Muscle layer of colon (tissue), 2 donors: ENCODE measurements around the gene TCF19.
"Not testable (repeated sequence)": the region's sequence is repeated elsewhere in the genome, so short reads cannot be mapped to it uniquely, and the experiment has no call there.

Source experiments
- H3K27ac ChIP-seq: one replicate; pipeline ENCODE4 v1.7.0; 2013; ENCODE audit warnings: low read depth, mild to moderate bottlenecking, low read length, moderate library complexity
- H3K27me3 ChIP-seq, 2 donors: one replicate each; pipeline ENCODE4 v1.7.0; 2013; ENCODE audit warnings: low read length in 2 of 2, mild to moderate bottlenecking in 2 of 2; ENCODE audit not compliant: insufficient read depth in 2 of 2, control insufficient read depth in 1 of 2
- H3K36me3 ChIP-seq: one replicate; pipeline ENCODE4 v1.7.0; 2013; ENCODE audit warnings: mild to moderate bottlenecking, low read length; ENCODE audit not compliant: insufficient read depth
- H3K4me1 ChIP-seq: one replicate; pipeline ENCODE4 v1.7.0; 2013; ENCODE audit warnings: mild to moderate bottlenecking, low read length; ENCODE audit not compliant: insufficient read depth
- H3K4me3 ChIP-seq, 2 donors: one replicate each; pipeline ENCODE4 v1.7.0; 2013; ENCODE audit warnings: low read length in 2 of 2, low read depth in 1 of 2, mild to moderate bottlenecking in 1 of 2, moderate library complexity in 1 of 2
- H3K9ac ChIP-seq: one replicate; pipeline ENCODE4 v1.7.0; 2013; ENCODE audit warnings: low read length
- H3K9me3 ChIP-seq: one replicate; pipeline ENCODE4 v1.7.0; 2013; ENCODE audit warnings: mild to moderate bottlenecking, low read length
- donor health status: abdominal sarcoma.
- donor health status: Adenocarcinoma of cecum.

TCF19 gene

DNA sequence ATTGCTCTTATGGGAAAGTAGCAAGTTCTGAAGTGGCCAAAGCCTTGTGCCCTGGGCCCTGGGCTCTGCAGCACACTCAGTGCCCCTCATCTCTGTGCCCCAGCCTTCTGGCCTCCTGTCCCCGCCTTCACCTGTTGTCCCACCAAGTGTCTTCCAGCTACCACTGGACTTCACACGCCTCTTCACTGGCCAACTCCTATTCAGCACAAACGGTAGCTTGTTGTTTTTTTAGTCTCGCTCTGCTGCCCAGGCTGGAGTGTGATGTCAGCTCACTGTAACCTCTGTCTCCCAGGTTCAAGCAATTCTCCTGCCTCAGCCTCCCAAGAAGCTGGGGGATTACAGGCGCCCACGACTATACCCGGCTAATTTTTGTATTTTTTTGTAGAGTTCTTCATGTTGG lies 5.6 kb upstream of the TCF19 start:
- H3K27me3 ChIP-seq, result no peaks in the 10 kb centered on the region
- H3K27ac ChIP-seq, result no peak overlapping the region
- H3K36me3 ChIP-seq, result peaks cover 20% of the 10 kb centered on the region

DNA sequence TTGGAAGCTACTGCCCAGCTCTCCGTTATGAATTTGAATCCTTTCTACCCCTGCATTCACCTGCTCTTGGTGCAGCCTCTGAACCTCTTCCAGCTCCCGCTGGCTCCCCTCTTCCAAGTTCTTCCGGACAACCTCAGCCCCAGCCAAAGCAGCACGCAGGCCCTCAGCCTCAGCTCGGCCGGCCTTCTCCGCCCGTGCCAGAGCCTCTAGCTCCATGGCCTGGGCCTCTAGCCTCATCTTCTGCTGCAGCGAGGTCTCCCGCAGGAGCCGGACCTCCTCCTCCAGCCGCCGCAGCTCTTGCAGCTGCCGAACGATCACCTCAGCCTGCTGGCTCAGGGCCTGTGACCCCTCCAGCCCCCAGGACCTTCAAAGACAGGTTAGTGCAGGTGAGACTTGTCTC lies 4.0 kb upstream of the TCF19 start:
- Histone ChIP-seq H3K27me3 (no peaks in the 10 kb centered on the region), H3K27ac (no peak overlapping the region), H3K4me1 (peaks cover 14% of the 10 kb centered on the region), H3K9me3 (no peaks in the 10 kb centered on the region), H3K9ac (no peak overlapping the region), H3K36me3 (peaks cover 20% of the 10 kb centered on the region), H3K4me3 (no peak overlapping the region)

More for the DNA sequence above, 5.6 kb upstream of the TCF19 start:
- no peak overlapping the region for H3K4me3 ChIP-seq
- no peaks in the 10 kb centered on the region for H3K9me3 ChIP-seq
- peaks cover 6% of the 10 kb centered on the region for H3K4me1 ChIP-seq
- H3K9ac ChIP-seq, result no peak overlapping the region

DNA sequence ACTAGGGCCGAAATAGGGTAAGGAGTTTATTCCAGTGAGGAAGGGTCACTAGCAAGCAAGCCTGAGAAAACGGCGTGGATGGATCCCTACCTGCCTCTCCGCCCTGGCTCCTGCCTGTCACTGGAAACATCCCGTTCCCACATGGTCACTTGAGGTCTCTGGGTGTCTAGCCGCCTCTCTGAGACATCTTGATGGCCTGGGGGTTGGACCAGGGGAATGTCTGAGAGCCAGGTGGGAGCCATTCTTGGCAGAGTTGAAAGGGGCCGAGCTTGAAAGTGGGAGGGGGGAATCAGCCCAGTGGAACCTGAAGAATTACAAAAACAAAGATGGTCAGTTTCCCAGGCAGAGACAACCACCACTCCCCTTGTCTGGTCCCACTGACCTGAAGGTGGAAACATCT lies 1.7 kb upstream of the TCF19 start:
- Histone ChIP-seq H3K9me3 (no peaks in the 10 kb centered on the region), H3K9ac (no peak overlapping the region), H3K36me3 (peaks cover 20% of the 10 kb centered on the region), H3K4me1 (peaks cover 19% of the 10 kb centered on the region), H3K27me3 (no peaks in the 10 kb centered on the region), H3K4me3 (no peak overlapping the region), H3K27ac (no peak overlapping the region)

DNA sequence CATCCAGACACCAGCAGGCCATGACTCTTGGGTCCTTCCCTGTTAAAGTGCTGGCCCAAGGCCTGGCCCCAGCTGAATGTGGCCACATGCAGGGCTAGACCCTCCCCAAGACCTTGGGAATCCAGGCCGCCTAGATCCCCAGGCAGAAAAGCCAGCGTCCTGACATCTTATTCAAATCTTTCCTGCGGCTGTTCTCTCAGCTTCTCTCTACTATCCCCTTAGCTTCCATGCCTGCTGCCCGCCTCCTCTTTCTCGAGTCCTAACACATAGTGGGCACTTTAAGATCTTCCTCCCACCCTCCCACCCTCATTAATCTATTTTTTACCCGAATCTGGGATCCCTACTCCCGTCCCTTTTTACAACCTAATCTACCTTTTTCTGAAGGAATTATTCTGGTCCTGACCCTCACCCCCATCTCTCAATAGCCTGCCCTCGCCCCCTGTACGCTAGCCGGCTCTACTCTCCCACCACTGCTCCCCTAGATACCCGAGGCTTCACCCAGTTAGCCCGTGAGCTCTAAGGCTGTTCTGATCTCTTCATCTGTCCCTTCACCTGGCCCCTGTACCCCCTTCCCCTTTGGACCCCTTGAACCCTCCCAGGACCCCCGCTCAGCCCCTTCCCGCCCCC lies 763 bp upstream of the TCF19 start, which contains the start of gene CCHCR1:
Gene CCHCR1 (minus strand): TSS at position 290 of the 627 bp plus-strand sequence. CDS start 202 bp downstream, at position 88.
- Histone ChIP-seq H3K36me3 (peaks cover 20% of the 10 kb centered on the region), H3K27me3 (no peaks in the 10 kb centered on the region), H3K9me3 (no peaks in the 10 kb centered on the region), H3K4me1 (peaks cover 19% of the 10 kb centered on the region), H3K27ac (peak within 1 kb of the TSS; percentile 67), H3K4me3 (peak within 1 kb of the TSS; percentile 48 to 94), H3K9ac (peak within 1 kb of the TSS; percentile 61)

GRCh38 chr6:31158863-31159855 lies 770 bp downstream of the TCF19 start:
- Histone ChIP-seq H3K9me3 (no peaks in the 10 kb centered on the region), H3K9ac (peak overlapping the region; percentile 61), H3K27ac (peak overlapping the region; percentile 67)

DNA sequence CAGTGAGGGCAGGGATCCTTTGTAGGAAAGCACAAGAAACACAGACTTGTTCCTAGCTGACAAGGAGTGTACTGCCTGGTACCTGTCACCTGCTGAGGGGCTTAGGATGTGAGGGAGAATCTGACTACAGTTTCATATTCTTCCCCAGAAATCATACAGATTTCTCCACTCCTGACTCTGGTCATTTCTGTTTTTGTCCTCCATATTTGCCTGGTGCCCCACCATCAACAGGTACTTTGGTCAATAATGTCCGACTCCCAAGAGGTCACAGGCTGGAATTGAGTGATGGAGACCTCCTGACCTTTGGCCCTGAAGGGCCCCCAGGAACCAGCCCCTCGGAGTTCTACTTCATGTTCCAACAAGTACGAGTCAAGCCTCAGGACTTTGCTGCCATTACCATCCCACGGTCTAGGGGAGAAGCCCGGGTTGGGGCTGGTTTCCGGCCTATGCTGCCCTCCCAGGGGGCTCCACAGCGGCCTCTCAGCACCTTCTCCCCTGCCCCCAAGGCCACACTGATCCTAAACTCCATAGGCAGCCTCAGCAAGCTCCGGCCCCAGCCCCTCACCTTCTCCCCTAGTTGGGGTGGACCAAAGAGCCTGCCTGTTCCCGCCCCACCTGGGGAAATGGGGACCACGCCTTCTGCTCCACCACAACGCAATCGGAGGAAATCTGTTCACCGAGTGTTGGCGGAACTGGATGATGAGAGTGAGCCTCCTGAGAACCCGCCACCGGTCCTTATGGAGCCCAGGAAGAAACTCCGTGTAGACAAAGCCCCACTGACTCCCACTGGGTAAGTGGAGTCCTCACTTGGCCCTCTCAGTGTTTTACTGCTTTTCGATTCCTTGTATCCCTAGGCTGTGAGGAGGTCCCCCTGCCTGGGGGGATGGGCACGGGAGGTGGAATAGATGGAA lies 3.1 kb downstream of the TCF19 start:
- no peak overlapping the region for H3K27ac ChIP-seq
- peaks cover 19% of the 10 kb centered on the region for H3K4me1 ChIP-seq
- H3K27me3 ChIP-seq, result no peaks in the 10 kb centered on the region
- H3K36me3 ChIP-seq, result no peaks in the 10 kb centered on the region
- H3K9ac ChIP-seq, result no peak overlapping the region
- H3K4me3 ChIP-seq, result no peak overlapping the region
- H3K9me3 ChIP-seq, result no peaks in the 10 kb centered on the region

More at GRCh38 chr6:31158863-31159855, 770 bp downstream of the TCF19 start:
- Histone ChIP-seq H3K36me3 (peaks cover 17% of the 10 kb centered on the region), H3K4me3 (peak overlapping the region; percentile 48 to 94), H3K4me1 (peaks cover 19% of the 10 kb centered on the region), H3K27me3 (no peaks in the 10 kb centered on the region)

DNA sequence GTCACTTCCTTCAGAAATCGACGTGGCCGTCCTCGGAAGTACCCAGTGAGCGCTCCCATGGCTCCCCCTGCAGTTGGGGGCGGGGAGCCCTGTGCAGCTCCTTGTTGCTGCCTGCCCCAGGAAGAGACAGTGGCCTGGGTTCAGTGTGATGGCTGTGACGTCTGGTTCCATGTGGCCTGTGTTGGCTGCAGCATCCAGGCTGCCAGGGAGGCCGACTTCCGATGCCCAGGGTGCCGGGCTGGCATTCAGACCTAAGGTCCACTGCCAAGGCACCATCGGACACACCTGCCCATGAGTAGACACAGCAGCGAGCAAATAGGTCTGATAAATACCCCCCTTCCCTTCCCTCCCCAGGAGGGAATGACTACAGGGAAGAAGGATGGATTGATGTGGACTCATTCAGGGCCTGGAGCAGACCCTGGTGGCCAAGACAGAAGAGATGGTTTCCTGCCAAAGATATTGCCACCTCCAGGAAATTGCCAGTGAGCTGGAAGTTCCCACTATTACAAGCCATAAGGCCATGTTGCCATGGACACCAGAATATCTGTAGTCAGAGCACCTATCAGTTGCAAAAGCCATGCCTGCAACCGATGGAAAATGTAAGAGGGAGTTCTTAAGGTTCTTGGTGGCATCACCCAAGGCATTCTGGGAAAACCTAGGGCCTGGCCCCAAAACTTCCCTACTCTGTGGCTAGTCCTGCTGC lies 4.2 kb downstream of the TCF19 start:
- Histone ChIP-seq H3K9ac (no peak overlapping the region), H3K4me3 (no peak overlapping the region), H3K9me3 (no peaks in the 10 kb centered on the region), H3K36me3 (no peaks in the 10 kb centered on the region), H3K27ac (no peak overlapping the region), H3K27me3 (no peaks in the 10 kb centered on the region), H3K4me1 (peaks cover 12% of the 10 kb centered on the region)

DNA sequence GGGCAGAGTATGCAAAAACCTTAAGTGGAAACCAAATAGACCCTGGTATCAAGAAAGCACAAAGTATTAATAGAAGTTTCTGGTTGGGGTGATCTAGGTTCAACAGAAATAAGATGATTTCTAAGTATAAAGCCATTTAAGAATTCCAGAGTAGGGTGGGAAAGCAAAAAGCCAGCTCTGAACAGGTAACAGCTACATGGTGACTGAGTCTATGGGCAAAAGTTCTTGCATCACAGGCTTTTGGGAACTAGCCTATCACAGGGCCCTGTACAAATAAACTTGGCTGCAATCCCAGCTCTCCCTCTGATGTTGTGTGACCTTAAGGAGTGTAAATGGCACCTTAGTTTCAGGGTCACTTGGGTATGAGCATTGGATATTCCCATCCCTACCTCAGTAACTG lies 5.5 kb downstream of the TCF19 start:
- peaks cover 10% of the 10 kb centered on the region for H3K4me1 ChIP-seq
- no peak overlapping the region for H3K9ac ChIP-seq
- H3K27ac ChIP-seq, result no peak overlapping the region
- H3K36me3 ChIP-seq, result no peaks in the 10 kb centered on the region
- H3K27me3 ChIP-seq, result no peaks in the 10 kb centered on the region
- no peaks in the 10 kb centered on the region for H3K9me3 ChIP-seq
- H3K4me3 ChIP-seq, result no peak overlapping the region

DNA sequence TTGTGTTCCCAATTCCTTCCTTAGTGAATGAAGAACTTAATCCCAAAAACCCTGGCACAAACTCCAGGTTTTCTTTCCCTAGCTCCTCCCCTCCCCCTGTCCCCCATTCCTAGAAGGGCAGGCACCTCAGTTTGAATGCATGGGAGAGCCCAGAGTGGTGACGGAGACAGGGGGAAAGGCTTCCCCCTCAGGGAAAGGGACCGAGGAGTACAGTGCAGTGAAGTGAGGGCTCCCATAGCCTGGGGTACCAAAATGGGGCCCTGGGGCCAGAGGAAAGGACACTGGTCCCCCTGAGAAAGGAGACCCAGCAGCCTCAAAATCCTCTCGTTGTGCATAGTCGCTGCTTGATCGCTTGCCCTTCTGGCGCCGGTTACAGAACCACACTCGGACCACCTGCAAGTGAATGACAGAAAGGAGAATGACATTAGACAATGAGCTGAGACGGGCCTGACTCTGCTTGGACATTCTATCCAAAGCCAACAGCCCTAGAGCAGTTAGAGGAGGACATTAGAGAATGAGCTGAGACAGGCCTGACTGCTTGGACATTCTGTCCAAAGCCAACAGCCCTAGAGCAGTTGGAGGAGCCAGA lies 6.2 kb downstream of the TCF19 start:
- H3K4me3 ChIP-seq, H3K27me3 ChIP-seq, H3K9ac ChIP-seq, H3K4me1 ChIP-seq, H3K27ac ChIP-seq, H3K36me3 ChIP-seq, H3K9me3 ChIP-seq: not testable (repeated sequence)

DNA sequence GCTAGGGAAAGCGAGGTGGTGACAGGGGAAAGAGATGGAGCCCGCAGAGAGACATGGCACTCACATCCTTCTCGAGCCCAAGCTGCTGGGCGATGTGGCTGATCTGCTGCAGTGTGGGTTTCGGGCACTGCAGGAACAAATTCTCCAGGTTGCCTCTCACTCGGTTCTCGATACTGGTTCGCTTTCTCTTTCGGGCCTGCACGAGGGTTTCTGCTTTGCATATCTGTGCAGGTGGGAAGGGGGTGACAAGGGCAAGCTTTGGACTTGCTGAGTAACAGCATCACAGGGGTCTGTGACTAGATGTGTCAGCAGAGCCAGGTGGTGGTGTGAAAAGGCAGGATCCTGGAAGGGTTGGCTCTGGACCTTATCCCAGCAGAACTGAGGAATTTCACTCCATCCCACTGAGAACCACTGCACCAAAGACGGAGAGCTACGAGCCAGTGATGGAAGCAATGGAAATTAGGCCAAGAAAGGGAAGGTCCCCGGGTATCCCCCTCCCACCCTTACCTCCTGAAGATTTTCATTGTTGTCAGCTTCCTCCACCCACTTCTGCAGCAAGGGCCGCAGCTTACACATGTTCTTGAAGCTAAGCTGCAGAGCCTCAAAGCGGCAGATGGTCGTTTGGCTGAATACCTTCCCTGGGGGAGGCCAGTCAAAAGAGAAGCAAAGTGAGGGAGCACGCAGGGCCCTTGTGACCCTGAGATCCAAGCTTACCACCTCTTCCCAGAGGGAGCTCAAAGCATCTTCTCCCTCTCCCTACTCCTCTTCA lies 6.9 kb downstream of the TCF19 start:
- not testable (repeated sequence) for H3K9ac ChIP-seq, H3K27ac ChIP-seq, H3K9me3 ChIP-seq, H3K4me3 ChIP-seq, H3K36me3 ChIP-seq, H3K4me1 ChIP-seq, H3K27me3 ChIP-seq
